Measurements from ENCODE around the gene SPOCK1. TPM values are rescaled to one million over a fixed set of nuclear protein-coding genes. Genes with fewer than 3 reads are reported as not detected.

Gene SPOCK1
- total and polyA plus RNA-seq, 2 experiments from 2014 or later, result 5.6 to 10.1 TPM

GRCh38 chr5:137313526-137314175 is 185.5 kb downstream of the SPOCK1 start:
- TF ChIP-seq EZH2 (IDR thresholded peaks at IDR 0.05; ENCODE audit: borderline replicate concordance) (no peak), EZH2phosphoT487 (IDR thresholded peaks at IDR 0.05; ENCODE audit: low read depth, severe bottlenecking, unreplicated experiment) (no peak)
- TF ChIP-seq, protein P1, sequence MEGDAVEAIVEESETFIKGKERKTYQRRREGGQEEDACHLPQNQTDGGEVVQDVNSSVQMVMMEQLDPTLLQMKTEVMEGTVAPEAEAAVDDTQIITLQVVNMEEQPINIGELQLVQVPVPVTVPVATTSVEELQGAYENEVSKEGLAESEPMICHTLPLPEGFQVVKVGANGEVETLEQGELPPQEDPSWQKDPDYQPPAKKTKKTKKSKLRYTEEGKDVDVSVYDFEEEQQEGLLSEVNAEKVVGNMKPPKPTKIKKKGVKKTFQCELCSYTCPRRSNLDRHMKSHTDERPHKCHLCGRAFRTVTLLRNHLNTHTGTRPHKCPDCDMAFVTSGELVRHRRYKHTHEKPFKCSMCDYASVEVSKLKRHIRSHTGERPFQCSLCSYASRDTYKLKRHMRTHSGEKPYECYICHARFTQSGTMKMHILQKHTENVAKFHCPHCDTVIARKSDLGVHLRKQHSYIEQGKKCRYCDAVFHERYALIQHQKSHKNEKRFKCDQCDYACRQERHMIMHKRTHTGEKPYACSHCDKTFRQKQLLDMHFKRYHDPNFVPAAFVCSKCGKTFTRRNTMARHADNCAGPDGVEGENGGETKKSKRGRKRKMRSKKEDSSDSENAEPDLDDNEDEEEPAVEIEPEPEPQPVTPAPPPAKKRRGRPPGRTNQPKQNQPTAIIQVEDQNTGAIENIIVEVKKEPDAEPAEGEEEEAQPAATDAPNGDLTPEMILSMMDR (IDR thresholded peaks at IDR 0.05; ENCODE audit: poor library complexity), result no peak
- Histone ChIP-seq H3K9me3 (ENCODE audit: low read depth) (no peaks in the 10 kb centered on the region), H3K79me2 (no peaks in the 10 kb centered on the region), H4K20me1 (ENCODE audit: insufficient read depth, poor library complexity, severe bottlenecking) (no peaks in the 10 kb centered on the region), H3K9me2 (replicated peaks; ENCODE audit: insufficient read depth) (no peaks in the 10 kb centered on the region), H3K27me3 (peaks cover 13% of the 10 kb centered on the region), H3K4me2 (no peak overlapping the region), H3K4me1 (ENCODE audit: insufficient read depth) (no peaks in the 10 kb centered on the region), H3K4me3 (no peak overlapping the region), H3K27ac (no peak overlapping the region), H3K36me3 (replicated peaks; ENCODE audit: insufficient read depth, low read depth) (no peaks in the 10 kb centered on the region), H2AFZ (no peak overlapping the region)
- WGBS (ENCODE audit: low lambda C conversion rate, missing lambda C conversion rate), result 77% methylated on average over 2 of the region's 2 CpGs
- DNase-seq (ENCODE audit: low spot score), result no peak

DNA sequence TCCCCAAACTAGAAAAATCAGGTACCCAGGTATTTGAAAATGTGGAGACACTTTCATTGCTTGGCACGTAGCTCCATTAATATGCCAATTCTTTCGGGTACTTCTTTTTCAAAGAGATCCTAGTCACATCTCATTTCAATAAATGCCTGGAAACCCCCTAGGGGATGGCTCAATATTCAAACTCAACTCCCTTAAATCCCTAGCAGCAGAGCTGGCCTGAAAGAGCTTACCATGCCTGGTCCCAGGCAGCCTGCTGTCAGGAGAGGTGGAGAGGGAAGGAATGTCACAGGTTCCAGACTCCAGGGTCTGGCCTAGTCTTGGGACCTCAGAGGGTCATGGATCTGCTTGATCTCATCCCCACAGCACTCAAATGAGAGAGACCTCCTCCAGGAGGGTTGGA is 187.1 kb downstream of the SPOCK1 start:
- no peak overlapping the region for H2AFZ ChIP-seq
- TF ChIP-seq EZH2 (IDR thresholded peaks at IDR 0.05; ENCODE audit: borderline replicate concordance) (no peak), EZH2phosphoT487 (IDR thresholded peaks at IDR 0.05; ENCODE audit: low read depth, severe bottlenecking, unreplicated experiment) (no peak)
- TF ChIP-seq, protein P1 (IDR thresholded peaks at IDR 0.05; ENCODE audit: poor library complexity), result no peak
- H3K9me2 ChIP-seq (replicated peaks; ENCODE audit: insufficient read depth), result no peaks in the 10 kb centered on the region
- H4K20me1 ChIP-seq (ENCODE audit: insufficient read depth, poor library complexity, severe bottlenecking), result no peaks in the 10 kb centered on the region
- H3K27me3 ChIP-seq, result peaks cover 11% of the 10 kb centered on the region
- peaks cover 4% of the 10 kb centered on the region for H3K4me1 ChIP-seq (ENCODE audit: insufficient read depth)
- no peak for DNase-seq (ENCODE audit: low spot score)
- no peak overlapping the region for H3K4me3 ChIP-seq
- H3K9me3 ChIP-seq (ENCODE audit: low read depth), result no peaks in the 10 kb centered on the region
- no peak overlapping the region for H3K4me2 ChIP-seq
- H3K36me3 ChIP-seq (replicated peaks; ENCODE audit: insufficient read depth, low read depth), result no peaks in the 10 kb centered on the region
- 84% methylated on average over 2 of the region's 2 CpGs for WGBS (ENCODE audit: low lambda C conversion rate, missing lambda C conversion rate)
- H3K79me2 ChIP-seq, result no peaks in the 10 kb centered on the region
- no peak overlapping the region for H3K27ac ChIP-seq

DNA sequence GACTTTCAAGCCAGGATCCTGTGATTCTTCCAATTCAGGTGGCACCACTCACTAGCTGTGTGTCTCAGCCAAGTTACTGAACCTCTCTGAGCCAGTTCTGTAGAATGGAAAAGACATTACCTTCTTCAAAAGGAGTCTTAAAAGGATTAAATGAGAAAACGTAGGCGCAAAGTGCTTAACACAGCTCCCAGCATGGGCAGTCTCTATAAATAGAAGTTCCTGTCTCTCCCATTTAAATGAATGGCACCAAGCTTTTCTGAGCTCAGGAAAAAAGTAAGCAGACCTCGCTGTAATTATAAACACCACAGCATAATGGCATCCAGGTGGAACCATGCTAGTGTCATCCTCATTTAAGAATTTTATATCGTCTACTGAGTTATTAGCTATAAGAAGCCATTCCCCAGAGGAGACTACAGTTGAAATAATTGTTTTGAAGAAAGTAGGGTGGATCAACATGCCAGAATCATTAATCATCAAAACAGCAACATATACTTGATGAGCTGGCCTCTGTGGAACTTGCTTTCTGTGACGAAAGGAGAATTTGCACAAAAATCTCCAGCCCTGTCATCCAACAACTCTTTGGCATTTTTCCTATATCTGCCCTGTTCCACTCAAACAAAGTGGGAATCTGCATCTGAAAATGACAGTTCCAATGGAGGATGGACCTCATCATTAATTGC is 188.9 kb downstream of the SPOCK1 start:
- Histone ChIP-seq H4K20me1 (ENCODE audit: insufficient read depth, poor library complexity, severe bottlenecking) (no peaks in the 10 kb centered on the region), H3K27me3 (peaks cover 5% of the 10 kb centered on the region), H3K4me1 (ENCODE audit: insufficient read depth) (peaks cover 8% of the 10 kb centered on the region), H3K9me2 (replicated peaks; ENCODE audit: insufficient read depth) (no peaks in the 10 kb centered on the region), H3K79me2 (no peaks in the 10 kb centered on the region), H3K4me2 (no peak overlapping the region), H3K4me3 (no peak overlapping the region), H3K9me3 (ENCODE audit: low read depth) (no peaks in the 10 kb centered on the region), H3K36me3 (replicated peaks; ENCODE audit: insufficient read depth, low read depth) (no peaks in the 10 kb centered on the region), H2AFZ (no peak overlapping the region), H3K27ac (no peak overlapping the region)
- no peak for TF ChIP-seq EZH2 (IDR thresholded peaks at IDR 0.05; ENCODE audit: borderline replicate concordance)
- no peak for TF ChIP-seq EZH2phosphoT487 (IDR thresholded peaks at IDR 0.05; ENCODE audit: low read depth, severe bottlenecking, unreplicated experiment)
- TF ChIP-seq, protein P1 (IDR thresholded peaks at IDR 0.05; ENCODE audit: poor library complexity), result no peak
- DNase-seq (ENCODE audit: low spot score), result peak; percentile 19
- 50% methylated on average over 5 of the region's 5 CpGs for WGBS (ENCODE audit: low lambda C conversion rate, missing lambda C conversion rate)

All from hepatocyte (in vitro differentiated cells).